Stimulated activated CD4-positive, alpha-beta T cell treated with anti-CD3 and anti-CD28 coated beads, Interleukin-4, amount 100 ng/mL, for 48 hours (primary cell): ENCODE results near the gene VWC2L.

Experiments
- DNase-seq, 2 donors: peaks; one replicate each; pipeline ENCODE4 v3.0.0-alpha.2; 2020; ENCODE audit warnings: low read depth in 2 of 2

The VWC2L gene

DNA sequence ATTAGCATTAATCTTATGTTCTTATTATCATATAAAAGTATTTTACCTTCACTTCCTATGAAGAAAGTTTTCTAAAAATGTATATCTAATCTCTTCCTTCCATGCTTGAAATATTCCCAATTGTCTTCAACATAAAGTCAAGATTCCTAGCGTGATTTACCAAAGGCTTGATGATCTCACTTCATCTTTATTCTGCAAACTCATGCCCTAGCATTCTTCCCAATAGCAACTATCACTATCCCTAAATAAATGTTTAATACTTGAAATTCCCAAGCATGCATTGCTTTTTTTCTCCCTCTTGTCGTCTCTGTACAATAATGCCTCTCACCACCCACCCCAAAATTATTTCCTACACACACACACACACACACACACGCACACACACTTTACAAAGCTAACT, 125.8 kb downstream of the VWC2L start:
- DNase-seq: no peak

DNA sequence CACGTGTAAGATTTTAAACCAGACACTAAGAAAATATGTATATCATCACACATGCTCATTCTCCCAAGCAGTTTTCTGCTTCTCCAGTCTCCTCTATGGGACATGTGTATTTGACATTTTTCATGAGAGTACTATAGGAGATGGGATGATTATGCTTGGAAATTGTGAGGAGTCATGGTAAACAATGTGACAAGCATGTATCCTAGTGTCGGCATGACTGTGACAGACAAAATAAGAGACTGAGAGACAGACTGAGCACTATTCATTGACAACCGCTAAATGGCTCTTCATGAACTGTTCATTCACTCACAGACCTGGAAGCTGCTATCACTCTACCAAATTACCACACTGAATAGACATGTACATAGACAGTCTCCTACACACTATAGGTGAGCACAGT, 127.1 kb downstream of the VWC2L start:
- no peak for DNase-seq

DNA sequence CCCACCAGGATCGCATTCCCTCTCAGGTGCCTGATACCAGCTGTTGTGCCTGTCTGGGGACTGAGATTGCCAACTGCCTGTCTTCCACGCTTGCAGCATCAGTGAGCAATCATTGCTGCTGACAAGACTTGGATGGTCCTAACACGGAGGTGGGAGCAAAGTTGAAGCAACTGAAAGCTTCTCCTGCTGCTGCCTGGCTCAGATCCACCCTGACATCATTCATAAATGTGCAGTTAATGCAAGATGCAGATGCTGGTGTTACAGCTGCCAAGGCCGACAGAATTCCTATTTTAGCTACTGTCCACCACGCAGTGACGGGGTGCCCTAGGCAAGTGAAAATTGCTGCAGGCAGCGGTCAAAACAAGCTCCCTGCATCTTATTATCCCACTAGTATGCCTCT, 131.4 kb downstream of the VWC2L start:
- no peak for DNase-seq

DNA sequence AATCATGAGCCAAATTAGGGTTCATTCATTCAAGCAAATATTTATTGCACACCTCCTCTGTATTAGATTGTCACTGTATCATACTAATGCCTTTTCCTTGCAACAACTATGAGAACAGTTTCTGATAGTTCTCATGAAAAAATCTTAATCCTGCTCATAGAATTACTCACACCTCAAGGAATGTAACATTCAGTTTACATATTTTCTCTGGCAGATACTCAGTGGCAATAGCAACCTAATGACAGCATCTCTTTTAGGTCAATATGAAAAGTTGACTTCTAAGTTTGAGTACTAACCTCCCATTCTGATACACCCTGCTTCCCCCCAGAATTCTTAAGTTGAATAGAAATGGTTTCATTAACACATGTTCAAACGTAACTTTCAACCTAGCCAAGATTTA, 132.0 kb downstream of the VWC2L start:
- no peak for DNase-seq

DNA sequence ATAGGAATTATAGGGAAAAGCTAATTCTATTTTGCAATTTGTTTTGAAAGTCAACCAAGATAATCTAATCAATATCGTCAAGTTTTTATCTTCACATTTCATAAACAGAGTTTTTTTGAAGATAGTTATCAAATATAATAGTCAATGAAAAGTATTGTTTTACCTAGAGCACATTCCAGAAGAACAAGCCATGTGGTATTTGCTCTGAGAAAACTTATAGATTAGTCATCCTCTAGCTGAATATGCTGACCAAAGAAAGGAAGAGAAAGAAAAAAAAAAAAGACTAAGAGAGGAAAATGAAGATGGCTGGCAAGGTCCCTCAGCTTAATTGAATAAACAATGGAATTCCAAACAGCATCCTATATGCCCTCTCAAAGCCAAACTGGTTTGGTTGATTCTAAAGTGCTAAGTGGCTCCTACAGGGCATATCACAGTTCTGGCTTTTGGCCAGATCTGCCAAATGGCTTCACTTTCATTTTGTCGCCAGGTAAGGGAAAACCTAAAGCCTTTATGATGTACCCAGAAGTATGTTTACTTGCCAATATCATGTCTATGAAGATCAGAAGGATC, 132.6 kb downstream of the VWC2L start:
- no peak for DNase-seq

DNA sequence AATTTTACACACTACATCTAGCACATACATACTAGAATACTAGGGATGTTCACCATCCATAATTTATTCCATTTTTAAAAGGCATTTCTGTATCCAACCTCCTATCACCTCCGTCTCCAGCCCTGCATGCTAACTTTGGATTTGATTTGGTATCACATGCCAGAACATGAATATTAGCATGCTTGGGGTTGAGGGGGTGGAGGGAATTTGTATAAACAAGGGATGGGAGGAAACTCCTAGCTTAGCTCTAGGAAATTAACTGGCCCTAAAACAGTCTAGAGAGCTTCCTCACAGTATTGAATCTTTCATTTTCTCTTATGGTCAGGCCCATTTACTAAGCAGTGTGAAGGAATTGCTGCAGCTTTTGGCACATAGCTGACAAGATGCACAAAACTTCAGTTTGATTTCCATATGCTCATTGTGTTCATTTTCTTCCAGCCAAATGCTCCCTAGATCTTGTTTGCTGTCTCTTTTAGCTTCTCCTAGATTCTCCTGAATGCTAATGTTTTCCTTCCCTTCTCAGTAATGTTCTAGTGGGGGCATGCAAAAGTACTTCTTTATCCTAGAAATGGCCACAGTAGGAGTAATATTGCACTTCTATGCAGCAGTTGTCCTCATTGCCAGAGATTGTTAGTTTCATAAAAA, 135.2 kb downstream of the VWC2L start:
- no peak for DNase-seq

DNA sequence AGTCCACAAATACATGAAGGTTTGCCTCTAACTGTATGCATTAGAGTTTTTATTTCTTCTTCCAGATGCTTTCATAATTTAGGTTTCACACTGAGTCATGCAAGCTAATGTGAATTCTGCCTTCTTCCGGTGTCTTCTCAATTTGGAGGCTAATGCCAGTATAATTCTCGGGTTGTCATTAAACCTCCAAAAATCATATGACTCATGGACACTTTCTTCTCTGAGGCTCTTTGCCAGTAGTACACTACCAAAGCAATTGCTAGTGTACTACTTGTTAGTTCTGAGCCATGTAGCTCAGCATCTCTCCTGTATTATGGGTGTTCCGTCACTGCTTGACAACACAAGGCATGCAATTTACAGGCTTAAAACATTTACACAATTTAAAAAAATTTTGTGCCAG, 137.1 kb downstream of the VWC2L start:
- DNase-seq: no peak

DNA sequence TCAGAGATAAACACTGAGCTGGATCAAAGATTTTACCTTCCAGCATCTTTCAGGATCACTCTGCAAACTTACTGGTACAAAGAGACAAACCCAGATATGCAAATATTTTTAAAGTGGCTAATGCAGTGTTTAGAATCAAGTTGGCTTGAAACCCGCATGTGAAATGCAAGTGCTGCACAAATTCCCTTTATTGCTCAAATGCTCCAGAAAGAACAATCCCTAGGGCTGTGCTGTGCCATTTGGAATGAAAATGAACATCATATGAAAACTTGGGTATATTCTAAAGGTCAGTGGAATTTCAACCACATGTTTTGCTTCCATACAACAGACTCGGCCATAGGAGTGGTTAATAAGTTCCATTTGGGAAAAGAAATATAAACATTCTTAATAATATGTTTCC, 139.1 kb downstream of the VWC2L start:
- DNase-seq: no peak

DNA sequence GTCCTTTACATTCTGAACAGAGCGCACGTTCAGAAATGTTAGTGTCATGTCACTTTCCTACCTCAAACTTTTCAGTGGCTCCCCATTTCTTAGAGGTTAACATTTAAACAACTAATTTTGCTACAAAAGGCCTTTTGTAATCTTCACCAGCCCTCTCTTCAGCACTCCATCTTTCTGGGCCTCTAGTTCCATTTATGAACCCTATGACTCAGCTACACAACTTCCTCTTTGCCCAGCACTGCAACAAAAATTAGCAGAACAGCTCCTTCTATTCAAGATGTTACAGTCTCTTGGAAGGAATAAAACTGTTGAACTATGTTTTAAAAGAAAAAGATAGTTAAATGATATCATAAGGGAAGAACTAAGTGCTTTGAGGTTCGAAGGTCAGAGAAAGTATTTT, 139.9 kb downstream of the VWC2L start:
- DNase-seq: no peak

DNA sequence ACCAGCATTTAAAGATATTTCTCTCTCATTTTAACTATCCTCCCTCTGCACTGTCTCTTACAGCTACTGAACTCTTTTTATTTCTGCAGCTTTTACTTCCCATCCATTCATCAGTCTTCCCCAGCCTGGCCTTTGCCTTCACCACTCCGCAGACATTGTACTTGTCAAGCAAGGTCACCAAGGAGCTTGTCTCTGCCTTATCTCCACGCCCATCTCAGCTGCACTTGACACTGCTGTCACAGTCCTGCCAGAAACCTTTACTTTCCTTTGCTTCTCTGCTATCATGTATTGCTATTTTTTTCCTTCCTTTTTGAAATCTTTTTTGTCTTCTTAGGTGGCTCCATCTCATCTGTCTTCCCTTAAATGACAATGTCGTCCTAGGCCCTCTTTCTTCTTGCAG, 147.0 kb downstream of the VWC2L start:
- DNase-seq: no peak

DNA sequence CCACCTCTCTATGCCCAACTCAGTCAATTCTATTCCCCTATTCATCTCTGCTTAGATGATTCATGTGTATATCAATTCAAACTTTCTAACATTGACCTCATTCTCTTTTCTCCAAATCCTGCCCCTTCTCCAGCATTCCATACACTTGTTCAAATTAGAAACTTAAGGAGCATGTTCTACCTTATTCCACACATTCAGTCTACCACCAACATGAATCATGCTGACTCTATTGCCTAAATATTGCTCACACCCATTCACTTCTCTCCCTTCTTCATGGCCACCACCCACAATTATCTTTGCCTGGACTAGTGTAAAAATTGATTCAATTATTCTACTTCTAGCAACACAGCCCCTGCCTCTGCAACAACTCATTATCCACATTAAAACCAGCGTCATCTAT, 147.5 kb downstream of the VWC2L start:
- no peak for DNase-seq

DNA sequence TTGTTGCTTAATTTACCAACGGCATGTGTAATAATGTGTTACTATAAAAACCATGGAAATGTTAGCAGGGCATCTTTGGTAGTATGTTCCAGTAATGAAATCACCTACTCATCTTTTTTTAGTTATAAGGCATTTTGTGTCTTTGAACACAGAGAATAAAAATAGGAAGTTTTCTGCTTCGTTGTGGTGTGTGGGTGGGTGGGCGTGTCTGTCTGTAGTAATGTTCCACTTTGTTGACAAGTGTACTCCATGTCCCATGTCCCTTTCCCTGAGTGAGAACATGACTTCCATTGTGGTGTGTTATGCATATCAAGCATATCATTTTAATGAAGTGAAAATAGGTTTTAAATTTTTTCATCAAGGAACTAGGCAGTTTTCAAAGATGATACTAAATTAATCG, 149.3 kb downstream of the VWC2L start:
- no peak for DNase-seq

DNA sequence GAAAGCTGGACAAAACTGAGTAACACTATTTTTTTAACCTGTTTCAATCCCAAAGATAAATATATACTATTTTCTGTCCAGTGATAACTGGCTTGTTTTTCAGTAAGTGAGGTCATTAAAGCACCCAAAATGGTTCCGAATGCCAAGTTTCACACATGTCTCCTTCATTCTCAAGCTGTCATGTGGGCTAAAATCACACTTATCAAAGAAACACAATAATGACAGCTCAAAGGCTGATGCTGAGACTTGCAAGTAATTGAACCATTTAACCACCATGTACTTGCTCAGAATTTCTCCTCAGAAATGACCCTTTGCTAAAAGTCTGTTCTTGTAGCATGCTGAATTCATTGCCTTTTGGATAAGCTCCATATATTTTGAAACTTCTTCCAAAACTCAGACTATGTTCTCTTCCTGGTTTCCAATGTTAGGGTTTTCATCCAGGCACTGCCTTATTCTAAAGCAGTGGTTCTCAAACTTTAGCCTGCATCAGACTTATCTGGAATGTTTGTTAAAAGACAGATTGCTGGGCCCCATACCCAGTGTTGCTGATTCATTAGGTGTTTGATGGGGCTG, 149.8 kb downstream of the VWC2L start:
- DNase-seq: no peak

DNA sequence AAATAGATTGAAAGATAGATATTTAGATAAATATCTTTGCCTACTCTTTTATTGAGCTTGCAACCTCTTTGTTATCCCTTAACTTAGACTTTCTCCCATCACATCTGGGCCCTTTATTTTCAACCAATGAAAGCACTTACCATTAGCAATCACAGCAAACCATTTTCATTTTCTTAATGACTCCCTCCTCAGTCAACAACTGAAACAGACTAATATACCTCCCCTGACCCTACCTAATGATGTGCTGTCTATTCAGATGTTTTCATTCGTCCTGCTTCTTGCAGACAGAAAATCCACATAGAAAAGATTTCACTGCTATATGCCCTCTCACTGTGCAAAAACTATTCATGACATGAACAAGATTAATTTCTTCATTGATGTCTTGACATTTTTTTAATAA, 154.4 kb downstream of the VWC2L start:
- DNase-seq: no peak

DNA sequence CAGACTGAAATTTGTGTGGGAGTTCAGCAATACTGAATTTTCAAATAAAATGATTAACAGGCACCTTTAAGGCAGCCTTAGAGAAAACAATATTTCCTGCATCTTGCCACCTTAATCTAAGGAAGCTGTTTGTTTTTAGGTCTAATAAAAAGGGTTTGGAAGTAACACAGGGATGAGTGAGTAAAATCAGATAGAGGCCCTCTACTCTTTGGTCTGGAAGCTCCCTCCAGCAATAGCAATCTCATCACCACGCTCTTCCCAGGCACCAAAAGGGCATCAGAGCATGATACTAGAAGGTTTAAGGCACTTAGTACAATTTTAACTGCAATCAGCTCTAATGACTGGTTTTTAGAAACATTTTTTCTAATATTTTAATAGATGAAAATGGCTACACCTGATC, 155.6 kb downstream of the VWC2L start:
- DNase-seq: no peak

DNA sequence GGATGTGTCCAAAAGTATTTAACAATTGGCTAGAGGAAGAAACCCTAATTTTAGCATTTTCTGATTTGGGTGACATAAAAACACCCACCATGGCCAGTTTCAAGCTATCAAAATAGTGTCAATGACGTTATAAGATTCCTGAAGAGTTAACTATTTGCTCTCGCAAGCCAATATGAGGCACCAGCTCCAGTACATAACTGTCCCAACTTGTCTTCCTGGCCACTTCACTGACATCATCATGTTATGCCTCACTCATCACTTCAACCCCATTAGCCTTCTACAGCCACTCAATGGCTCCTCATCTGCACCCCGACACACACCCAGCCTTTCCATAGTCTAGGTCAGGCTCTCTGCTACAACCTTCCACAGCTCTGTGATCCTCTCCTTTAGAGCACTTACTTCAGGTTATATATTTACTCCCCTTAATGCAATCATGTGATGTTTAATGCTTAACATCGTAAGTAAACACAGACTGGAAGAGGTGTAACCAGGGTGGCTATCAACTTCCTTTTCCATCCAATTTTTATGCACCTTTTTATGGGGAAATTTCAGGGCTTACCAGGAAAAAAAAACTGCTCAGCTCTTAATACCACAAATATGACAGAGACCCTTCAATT, 158.7 kb downstream of the VWC2L start:
- no peak for DNase-seq

DNA sequence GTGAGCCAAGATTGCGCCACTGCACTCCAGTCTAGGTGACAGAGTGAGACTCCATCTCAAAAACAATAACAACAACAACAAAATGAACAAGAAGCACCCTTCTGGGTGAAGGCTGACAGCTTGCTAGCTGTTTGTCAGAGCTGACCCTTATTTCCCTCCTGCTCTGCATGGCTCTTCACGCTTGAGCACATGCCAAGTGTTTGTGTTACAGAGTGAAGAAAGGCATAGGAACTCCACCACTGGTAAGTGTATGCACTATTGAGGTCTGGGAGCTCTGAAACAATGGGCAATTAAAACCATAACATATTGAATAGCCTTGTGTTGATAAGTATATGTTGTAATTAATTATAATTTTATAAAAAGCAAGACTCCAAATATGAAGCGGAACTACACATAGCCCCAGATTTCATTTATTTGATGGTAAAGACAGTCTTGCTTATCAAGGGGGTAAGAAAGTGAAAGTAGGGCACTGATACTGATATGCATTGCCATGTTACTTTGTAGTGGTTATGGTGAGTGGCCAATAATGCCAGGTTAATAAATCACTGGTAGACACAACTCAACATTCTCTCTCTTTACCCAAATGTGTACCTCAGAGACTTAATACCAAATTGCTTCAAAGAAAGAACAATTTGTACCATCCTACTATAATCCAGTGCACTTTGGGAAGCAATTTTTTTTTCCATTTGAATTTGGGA, 163.4 kb downstream of the VWC2L start:
- no peak for DNase-seq

DNA sequence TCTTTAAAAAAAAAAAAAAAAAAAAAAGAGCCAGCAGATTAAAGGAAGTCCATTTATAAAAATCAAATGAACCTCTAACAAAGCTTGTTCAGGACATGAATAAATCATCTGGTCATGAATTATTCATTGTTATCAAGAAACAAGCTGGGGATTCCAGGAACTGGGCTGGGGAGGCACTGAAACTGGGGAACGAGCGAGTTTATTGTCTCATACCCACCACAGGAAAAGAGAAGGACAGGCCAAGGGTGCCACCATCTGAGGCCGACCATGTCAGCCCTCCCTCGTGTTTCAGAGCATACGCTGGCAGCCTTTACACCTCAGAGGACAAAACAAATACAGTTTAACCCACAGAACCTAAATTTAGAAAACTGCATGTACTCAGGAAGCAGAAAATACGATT, 164.2 kb downstream of the VWC2L start:
- no peak for DNase-seq

DNA sequence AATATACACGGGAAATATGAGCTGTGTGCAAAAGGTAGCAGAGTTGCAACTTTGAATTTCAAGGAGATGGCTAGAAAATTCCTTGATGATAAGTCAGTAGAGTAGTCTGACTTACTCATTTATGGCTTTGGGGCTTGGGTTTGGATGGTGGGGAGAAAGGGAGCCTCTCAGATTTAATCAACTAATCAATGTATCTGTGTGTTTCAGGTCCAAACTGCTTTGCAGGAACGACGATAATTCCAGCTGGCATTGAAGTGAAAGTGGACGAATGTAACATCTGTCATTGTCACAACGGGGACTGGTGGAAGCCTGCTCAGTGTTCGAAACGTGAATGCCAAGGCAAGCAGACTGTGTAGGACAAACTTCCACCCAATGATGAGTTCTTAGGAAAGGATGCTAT, 164.6 kb downstream of the VWC2L start:
- no peak for DNase-seq

DNA sequence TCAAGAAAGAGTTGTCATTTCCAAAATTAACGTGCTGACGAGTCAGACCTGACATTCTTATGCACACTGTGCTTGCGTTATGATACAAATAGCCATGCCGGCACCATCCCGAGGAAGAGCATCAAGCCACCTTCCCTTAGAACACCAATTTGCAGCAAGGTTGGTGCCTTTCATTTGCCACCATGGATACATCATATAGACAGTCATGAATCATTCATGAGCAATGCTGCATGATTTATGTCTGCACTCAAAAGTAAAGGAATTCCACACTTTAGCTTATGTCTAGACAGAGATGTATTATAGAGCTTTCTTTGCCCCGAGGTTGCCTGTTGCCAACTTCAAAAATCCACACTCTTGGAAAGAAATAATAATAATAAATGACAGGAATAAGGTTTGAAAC, 166.9 kb downstream of the VWC2L start:
- no peak for DNase-seq

DNA sequence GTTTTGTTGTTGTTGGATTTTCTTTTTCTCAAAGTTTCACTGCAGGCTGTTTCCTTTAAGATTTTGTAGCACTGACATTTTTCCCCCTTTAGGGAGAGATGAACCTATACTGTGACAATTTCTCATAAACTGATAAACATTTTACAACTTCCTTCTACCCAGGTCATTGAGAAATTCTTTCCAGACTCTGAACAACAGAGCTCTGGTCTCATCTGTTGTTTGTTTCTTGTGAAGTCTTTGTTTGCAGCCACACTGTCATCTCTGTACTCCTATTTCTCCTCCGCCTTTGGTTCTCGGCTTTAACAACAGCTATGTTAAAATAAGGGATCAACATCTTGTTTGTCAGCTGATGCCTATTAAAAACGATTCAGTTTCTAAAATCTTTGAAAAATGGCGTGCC, 167.6 kb downstream of the VWC2L start:
- DNase-seq: no peak

DNA sequence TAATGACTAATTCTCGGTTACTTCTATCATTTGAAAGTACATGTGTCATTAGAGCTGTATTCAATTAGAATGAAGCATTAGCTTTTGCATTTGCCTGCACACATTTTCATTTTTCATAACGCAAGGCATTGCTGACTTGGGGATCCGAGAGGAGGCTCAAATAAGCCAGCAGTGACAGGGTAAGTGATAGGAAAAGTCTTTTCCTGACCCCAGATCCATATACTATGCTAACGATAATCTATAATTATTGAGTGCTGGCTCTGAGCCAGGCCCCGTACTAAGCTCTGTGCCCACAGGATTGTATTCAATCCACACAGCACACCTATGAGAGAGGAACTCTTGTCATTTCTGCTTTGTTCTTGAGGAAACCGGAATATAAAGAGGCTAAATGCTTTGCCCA, 168.2 kb downstream of the VWC2L start:
- no peak for DNase-seq

DNA sequence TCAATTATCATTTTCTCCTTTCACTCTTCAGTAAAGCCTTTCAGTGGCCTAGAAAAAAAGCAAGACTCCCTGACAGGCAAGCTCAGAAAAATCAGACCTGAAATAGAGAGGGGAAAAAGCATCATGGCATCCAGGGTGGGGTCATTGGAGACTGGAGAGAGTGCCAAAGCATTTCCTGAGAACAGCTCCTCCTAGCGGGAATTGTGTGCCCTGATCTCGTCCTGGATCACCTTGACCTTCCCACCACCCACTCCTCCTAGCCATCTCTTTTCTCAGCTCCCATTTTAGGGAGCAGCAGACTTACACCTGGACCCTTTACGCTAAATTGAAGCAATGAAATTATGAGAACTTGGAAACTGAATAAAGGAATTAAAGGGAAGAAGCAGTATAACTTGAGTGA, 176.6 kb downstream of the VWC2L start:
- no peak for DNase-seq
